AG04450 (cell line): ENCODE measurements around the gene USP10. TPM values are rescaled to one million over a fixed set of nuclear protein-coding genes. Genes with fewer than 3 reads are reported as not detected.

Source experiments
- CTCF ChIA-PET: fragments of 300-600, 350-600 bp; formaldehyde crosslinking; extraction: SDS; loops from one replicate; lab custom pipeline; 2022; ENCODE audit warnings: antibody characterized with exemption, inconsistent platforms; lab: Charles Lee
- POLR2A ChIA-PET: fragments of 350-600 bp; formaldehyde crosslinking; extraction: SDS; loops from one replicate; lab custom pipeline; 2021; ENCODE audit warnings: antibody characterized with exemption, inconsistent platforms; lab: Yijun Ruan, JAX
- DNase-seq: peaks from one replicate; pipeline ENCODE4 v3.0.0-alpha.2; 2011; ENCODE audit warnings: low read depth, low spot score
- H3K27ac ChIP-seq: one replicate; pipeline ENCODE4 v1.5.1; 2012; ENCODE audit warnings: low read depth, low read length, control low read depth
- H3K27me3 ChIP-seq: one replicate; pipeline ENCODE4 v1.6.0; 2012; ENCODE audit warnings: low read length; ENCODE audit not compliant: control insufficient read depth, insufficient read depth
- H3K4me3 ChIP-seq: 2 replicates; pipeline ENCODE4 v1.5.1; 2011; ENCODE audit warnings: mild to moderate bottlenecking, low read depth, low read length, control low read depth
- H3K9me3 ChIP-seq: 2 replicates; pipeline ENCODE4 v1.5.1; 2012; ENCODE audit warnings: low read length; ENCODE audit not compliant: control insufficient read depth, insufficient read depth
- CTCF ChIP-seq: IDR thresholded peaks from 2 replicates; pipeline ENCODE4 v1.5.1; 2011; ENCODE audit warnings: low read depth, low read length, control low read depth, inconsistent platforms
- polyA plus RNA-seq: library from polyadenylated mRNA; depleted of rRNA; stranded (reverse); fragments of >200 nt; gene quantifications from 2 replicates; pipeline ENCODE4 v1.2.3, GENCODE V29; 2011

The USP10 gene
- polyA plus RNA-seq, 1 experiment = 54.9 TPM

DNA sequence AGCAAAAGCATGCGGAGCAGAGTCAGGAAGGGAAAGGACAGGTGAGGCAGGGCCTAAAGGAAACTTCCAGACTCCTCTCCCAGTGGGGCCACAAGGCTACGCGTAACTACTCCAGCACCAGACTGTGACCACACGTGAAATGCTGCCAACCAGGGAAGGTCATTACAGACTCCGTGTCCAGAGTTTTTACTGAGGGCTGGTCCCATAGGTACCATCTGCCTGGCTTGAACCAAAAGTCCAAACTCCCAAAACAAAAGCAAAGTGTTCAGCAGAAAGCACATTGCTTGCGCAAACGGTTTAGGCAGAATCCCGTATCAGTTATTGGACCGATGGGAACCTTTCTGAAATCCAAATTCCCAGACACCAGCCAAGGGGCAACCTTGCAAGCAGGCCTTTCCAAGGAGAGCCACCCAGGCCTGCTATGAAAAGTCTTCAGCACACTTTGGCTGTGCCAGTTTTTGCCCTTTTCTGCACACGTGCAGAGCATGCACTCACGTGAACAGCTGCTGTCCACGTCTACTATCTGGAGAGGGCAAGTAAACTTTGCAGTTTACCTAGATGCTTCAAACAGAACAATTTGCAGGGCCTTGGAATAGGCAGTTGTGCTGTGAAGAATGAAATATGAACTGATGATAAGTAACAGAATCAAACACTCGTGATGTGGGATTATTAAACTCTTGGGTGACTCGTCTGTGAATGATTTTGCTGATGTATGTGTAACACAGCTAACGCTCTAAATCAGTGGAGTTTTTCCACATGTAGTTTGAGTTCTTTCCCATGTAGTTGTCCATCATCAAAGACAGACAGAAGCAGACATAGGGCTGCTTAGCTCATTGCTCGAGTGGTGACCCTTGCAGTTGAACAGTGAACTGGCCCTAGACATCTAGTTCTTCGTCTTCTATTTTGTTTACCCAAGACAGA is 61.9 kb downstream of the USP10 start:
- H3K9me3 ChIP-seq = no peaks in the 10 kb centered on the region
- peak overlapping the region; percentile 57 for H3K27ac ChIP-seq
- CTCF ChIA-PET = interaction anchor here (0.8 to 2.3 kb wide), 2 partner anchors 191 to 208 kb away, joined by 3 to 9 read pairs; no protein-coding TSS in a partner anchor
- H3K4me3 ChIP-seq = no peak overlapping the region
- H3K27me3 ChIP-seq = no peaks in the 10 kb centered on the region
- TF ChIP-seq CTCF = no peak
- POLR2A ChIA-PET = interaction anchor here (0.5 kb wide), 1 partner anchor 9 kb away, joined by 3 read pairs; no protein-coding TSS in a partner anchor
- DNase-seq = no peak

GRCh38 chr16:84763164-84763563 is 63.4 kb downstream of the USP10 start:
- H3K27me3 ChIP-seq = no peaks in the 10 kb centered on the region
- no peaks in the 10 kb centered on the region for H3K9me3 ChIP-seq
- DNase-seq = no peak
- ChIA-PET CTCF (interaction anchor here (0.7 kb wide), 4 partner anchors 8 to 208 kb away, joined by 3 to 4 read pairs (median 4); no protein-coding TSS in a partner anchor), POLR2A (no interaction called here)
- H3K27ac ChIP-seq = no peak overlapping the region
- no peak for TF ChIP-seq CTCF
- H3K4me3 ChIP-seq = no peak overlapping the region

DNA sequence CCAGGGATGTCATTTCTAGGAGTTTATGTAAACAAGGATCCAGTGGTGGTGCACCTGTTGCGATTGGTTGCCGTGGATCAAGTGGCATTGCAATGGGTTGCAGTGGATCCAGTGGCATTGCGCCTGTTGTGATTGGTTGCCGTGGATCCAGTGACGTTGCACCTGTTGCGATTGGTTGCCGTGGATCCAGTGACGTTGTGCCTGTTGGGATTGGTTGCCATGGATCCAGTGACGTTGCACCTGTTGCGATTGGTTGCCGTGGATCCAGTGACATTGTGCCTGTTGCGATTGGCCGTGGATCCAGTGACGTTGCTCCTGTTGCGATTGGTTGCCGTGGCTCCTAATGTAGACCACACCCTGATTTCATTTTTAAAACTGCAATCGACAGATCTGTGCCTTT is 63.8 kb downstream of the USP10 start:
- Histone ChIP-seq H3K27me3 (no peaks in the 10 kb centered on the region), H3K9me3 (no peaks in the 10 kb centered on the region), H3K27ac (no peak overlapping the region), H3K4me3 (no peak overlapping the region)
- no peak for DNase-seq
- POLR2A ChIA-PET = no interaction called here
- no peak for TF ChIP-seq CTCF
- CTCF ChIA-PET = interaction anchor here (0.7 kb wide), 3 partner anchors 9 to 73 kb away, joined by 3 to 4 read pairs (median 4); no protein-coding TSS in a partner anchor

DNA sequence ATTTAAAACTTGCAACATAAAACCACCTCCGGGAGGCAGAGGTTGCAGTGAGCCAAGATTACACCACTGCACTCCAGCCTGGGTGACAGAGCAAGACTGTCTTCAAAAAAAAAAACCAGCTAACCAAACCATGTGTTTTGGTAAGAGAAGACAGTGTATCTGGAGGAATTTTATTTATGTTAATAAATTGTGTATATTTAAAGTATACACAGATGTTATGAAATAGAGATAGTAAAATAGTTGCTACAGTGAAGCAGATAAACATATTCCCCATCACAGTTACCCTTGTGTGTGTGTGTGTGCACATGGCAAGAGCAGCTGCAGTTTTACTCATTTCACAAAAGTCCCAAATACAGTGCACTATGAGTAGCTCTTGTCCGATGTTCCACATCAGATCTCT is 65.2 kb downstream of the USP10 start:
- Histone ChIP-seq H3K27ac (peak overlapping the region; percentile 87), H3K27me3 (no peaks in the 10 kb centered on the region), H3K4me3 (no peak overlapping the region), H3K9me3 (no peaks in the 10 kb centered on the region)
- ChIA-PET CTCF (interaction anchor here (0.6 to 1.7 kb wide), 6 partner anchors 11 to 208 kb away, joined by 3 to 13 read pairs (median 5); no protein-coding TSS in a partner anchor), POLR2A (interaction anchor here (0.6 to 1.7 kb wide), 14 partner anchors 8 to 818 kb away, joined by 3 to 33 read pairs (median 3); partner anchors contain the start of gene CRISPLD2)
- no peak for TF ChIP-seq CTCF
- DNase-seq = peak; percentile 78
